Measurements from ENCODE around the gene TC2N. TPM values are rescaled to one million over a fixed set of nuclear protein-coding genes. Genes with fewer than 3 reads are reported as not detected.

Gene TC2N
- total RNA-seq (7.6 TPM), polyA plus RNA-seq (ENCODE audit: insufficient read depth in 1 of 8, insufficient read length in 8 of 8, low replicate concordance in 1 of 8) (1 to 10 TPM; 1.9 to 8.6 (median 5.5) TPM)
- long read RNA-seq, donor 1, full-length matches to known transcripts, result 1 of 1 reads
- long read RNA-seq, donor 1, partial matches to known transcripts, result 0 of 1 reads
- long read RNA-seq, donor 1, other reads (novel, unspliced or antisense), result 0 of 1 reads
- long read RNA-seq, donor 2, partial matches to known transcripts, result 0 of 2 reads
- long read RNA-seq, donor 2, other reads (novel, unspliced or antisense), result 0 of 2 reads
- long read RNA-seq, donor 3, result 0 reads
- long read RNA-seq, donor 4, result 0 reads
- long read RNA-seq, donor 5, result 0 reads
- long read RNA-seq, donor 6, result 0 reads
- long read RNA-seq, donor 7, result 0 reads
- long read RNA-seq, donor 8, result 0 reads
- long read RNA-seq, donor 9, result 0 reads
- long read RNA-seq, donor 10, full-length matches to known transcripts, result 1 of 1 reads
- long read RNA-seq, donor 10, partial matches to known transcripts, result 0 of 1 reads
- long read RNA-seq, donor 10, other reads (novel, unspliced or antisense), result 0 of 1 reads
- long read RNA-seq, donor 11, partial matches to known transcripts, result 0 of 1 reads
- long read RNA-seq, donor 11, other reads (novel, unspliced or antisense), result 0 of 1 reads

DNA sequence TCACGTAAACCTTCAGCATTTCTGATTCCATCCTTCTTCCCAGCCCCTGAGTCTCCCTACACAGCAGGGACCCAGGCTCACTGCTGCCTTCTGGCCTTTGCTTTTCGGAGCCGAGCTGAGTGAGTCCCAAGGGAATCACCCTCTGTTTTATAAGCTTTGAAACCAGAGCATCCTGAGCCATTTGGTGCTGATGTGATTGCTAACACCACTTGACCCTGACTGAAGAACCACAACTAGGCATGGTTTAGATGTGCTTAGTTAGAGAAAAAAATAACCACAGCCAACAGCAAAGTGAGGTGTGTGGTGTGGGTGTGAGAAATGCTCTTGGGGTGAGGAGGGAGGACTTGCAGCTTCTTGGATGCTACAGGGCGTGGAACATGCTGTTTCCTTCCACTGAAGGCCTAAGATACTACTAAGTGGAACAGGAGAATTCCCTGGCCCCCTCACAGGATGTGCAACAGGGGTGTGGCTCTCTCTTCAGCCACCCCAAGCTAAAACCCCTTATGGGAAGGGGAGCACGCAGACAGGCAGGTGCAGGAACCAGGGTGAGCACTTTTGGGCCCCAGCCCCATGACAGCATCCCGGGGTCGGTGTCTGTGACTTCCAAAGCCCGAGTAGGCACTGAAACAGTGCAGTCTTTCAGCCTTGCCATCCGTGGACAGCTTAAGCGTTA lies at the start of gene TC2N:
TSS of gene TC2N (minus strand) at position 221 of the 673 bp plus-strand sequence. CDS start 53,767 bp downstream, outside the sequence.
- no peaks in the 10 kb centered on the region for H3K27me3 ChIP-seq (ENCODE audit: control insufficient read depth, insufficient read depth, low read length)
- H3K36me3 ChIP-seq (ENCODE audit: control insufficient read depth, insufficient read depth, low read length), result peaks cover 28% of the 10 kb centered on the region
- H3K9me3 ChIP-seq (replicated peaks; ENCODE audit: control insufficient read depth, low read depth, low read length), result no peaks in the 10 kb centered on the region
- no peak within 1 kb of the TSS for H3K27ac ChIP-seq (ENCODE audit: low read length)
- no peak within 1 kb of the TSS for H3K4me3 ChIP-seq (ENCODE audit: low read length)
- no peak for DNase-seq
- WGBS (ENCODE audit: insufficient coverage), result 91% methylated on average over 7 of the region's 10 CpGs
- H3K4me1 ChIP-seq (ENCODE audit: control insufficient read depth, insufficient read depth, low read length), result peaks cover 8% of the 10 kb centered on the region

DNA sequence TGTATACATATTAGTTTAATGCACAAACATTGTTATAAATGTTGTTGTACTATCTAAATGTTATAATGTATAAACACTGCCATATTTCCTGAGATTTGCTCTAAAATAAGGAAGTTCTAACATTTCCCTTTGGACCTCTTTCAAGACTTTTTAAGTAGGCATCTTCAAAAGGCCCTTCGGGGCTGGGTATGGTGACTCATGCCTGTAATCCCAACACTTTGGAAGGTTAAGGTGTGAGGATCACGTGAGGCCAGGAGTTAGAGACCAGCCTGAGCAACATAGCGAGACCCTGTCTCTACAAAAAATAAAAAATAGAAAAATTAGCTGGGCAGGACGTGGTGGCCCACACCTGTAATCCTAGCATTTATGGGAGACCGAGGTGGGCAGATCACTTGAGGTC lies 44.7 kb upstream of the TC2N start:
- H3K27me3 ChIP-seq (ENCODE audit: control insufficient read depth, insufficient read depth, low read length), result no peaks in the 10 kb centered on the region
- DNase-seq, result no peak
- no peaks in the 10 kb centered on the region for H3K4me1 ChIP-seq (ENCODE audit: control insufficient read depth, insufficient read depth, low read length)
- no peaks in the 10 kb centered on the region for H3K9me3 ChIP-seq (replicated peaks; ENCODE audit: control insufficient read depth, low read depth, low read length)
- no peak overlapping the region for H3K27ac ChIP-seq (ENCODE audit: low read length)
- no peaks in the 10 kb centered on the region for H3K36me3 ChIP-seq (ENCODE audit: control insufficient read depth, insufficient read depth, low read length)
- no peak overlapping the region for H3K4me3 ChIP-seq (ENCODE audit: low read length)
- WGBS (ENCODE audit: insufficient coverage), result 100% methylated on average over 2 of the region's 5 CpGs

DNA sequence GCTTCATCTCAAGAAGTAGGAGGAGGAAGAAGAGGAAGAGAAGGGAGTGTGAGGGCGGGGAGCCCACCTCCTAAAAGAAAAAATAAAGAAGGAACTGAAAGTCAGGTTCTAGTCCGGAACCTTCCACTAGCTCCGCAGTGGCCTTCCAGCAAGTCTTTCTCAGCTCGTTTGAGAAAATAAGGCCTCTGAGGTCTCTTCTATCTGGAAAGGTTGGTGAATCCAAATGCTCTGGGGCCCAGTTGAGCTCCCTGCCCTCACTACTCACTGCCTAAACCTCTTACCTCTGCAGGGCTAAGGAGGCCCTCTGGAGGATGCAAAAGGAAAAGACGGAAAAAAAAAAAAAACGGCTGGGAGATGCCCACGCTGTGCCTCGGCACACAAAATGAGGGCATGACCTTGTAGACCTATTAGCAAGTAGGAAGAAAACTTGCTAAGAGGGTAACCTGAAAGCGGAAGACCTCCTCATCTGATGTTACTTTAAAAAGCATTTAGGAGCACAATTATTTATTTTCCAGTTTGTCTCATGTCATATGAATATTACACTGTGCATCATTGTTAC lies 44.2 kb upstream of the TC2N start:
- no peak overlapping the region for H3K4me3 ChIP-seq (ENCODE audit: low read length)
- no peak for DNase-seq
- no peaks in the 10 kb centered on the region for H3K36me3 ChIP-seq (ENCODE audit: control insufficient read depth, insufficient read depth, low read length)
- H3K4me1 ChIP-seq (ENCODE audit: control insufficient read depth, insufficient read depth, low read length), result no peaks in the 10 kb centered on the region
- no peaks in the 10 kb centered on the region for H3K9me3 ChIP-seq (replicated peaks; ENCODE audit: control insufficient read depth, low read depth, low read length)
- WGBS (ENCODE audit: insufficient coverage), result 50% methylated on average over 2 of the region's 9 CpGs
- no peaks in the 10 kb centered on the region for H3K27me3 ChIP-seq (ENCODE audit: control insufficient read depth, insufficient read depth, low read length)
- H3K27ac ChIP-seq (ENCODE audit: low read length), result no peak overlapping the region

GRCh38 chr14:91910196-91910595 lies 42.9 kb upstream of the TC2N start:
- Histone ChIP-seq H3K9me3 (replicated peaks; ENCODE audit: control insufficient read depth, low read depth, low read length) (no peaks in the 10 kb centered on the region), H3K27me3 (ENCODE audit: control insufficient read depth, insufficient read depth, low read length) (no peaks in the 10 kb centered on the region), H3K36me3 (ENCODE audit: control insufficient read depth, insufficient read depth, low read length) (no peaks in the 10 kb centered on the region), H3K27ac (ENCODE audit: low read length) (no peak overlapping the region), H3K4me1 (ENCODE audit: control insufficient read depth, insufficient read depth, low read length) (no peaks in the 10 kb centered on the region), H3K4me3 (ENCODE audit: low read length) (no peak overlapping the region)
- WGBS (ENCODE audit: insufficient coverage), result no CpG with 5 or more reads among the region's 9 CpGs
- DNase-seq, result no peak

GRCh38 chr14:91906374-91906773 lies 39.0 kb upstream of the TC2N start:
- Histone ChIP-seq H3K4me3 (ENCODE audit: low read length) (no peak overlapping the region), H3K36me3 (ENCODE audit: control insufficient read depth, insufficient read depth, low read length) (no peaks in the 10 kb centered on the region), H3K4me1 (ENCODE audit: control insufficient read depth, insufficient read depth, low read length) (peaks cover 10% of the 10 kb centered on the region), H3K27me3 (ENCODE audit: control insufficient read depth, insufficient read depth, low read length) (no peaks in the 10 kb centered on the region), H3K27ac (ENCODE audit: low read length) (no peak overlapping the region), H3K9me3 (replicated peaks; ENCODE audit: control insufficient read depth, low read depth, low read length) (no peaks in the 10 kb centered on the region)
- 100% methylated on average over 1 of the region's 2 CpGs for WGBS (ENCODE audit: insufficient coverage)
- no peak for DNase-seq

GRCh38 chr14:91904956-91905645 lies 37.8 kb upstream of the TC2N start:
- H3K4me1 ChIP-seq (ENCODE audit: control insufficient read depth, insufficient read depth, low read length), result peaks cover 20% of the 10 kb centered on the region
- no peaks in the 10 kb centered on the region for H3K9me3 ChIP-seq (replicated peaks; ENCODE audit: control insufficient read depth, low read depth, low read length)
- H3K4me3 ChIP-seq (ENCODE audit: low read length), result no peak overlapping the region
- no peaks in the 10 kb centered on the region for H3K36me3 ChIP-seq (ENCODE audit: control insufficient read depth, insufficient read depth, low read length)
- H3K27me3 ChIP-seq (ENCODE audit: control insufficient read depth, insufficient read depth, low read length), result no peaks in the 10 kb centered on the region
- DNase-seq, result no peak
- 68% methylated on average over 4 of the region's 9 CpGs for WGBS (ENCODE audit: insufficient coverage)
- no peak overlapping the region for H3K27ac ChIP-seq (ENCODE audit: low read length)

GRCh38 chr14:91904483-91904882 lies 37.1 kb upstream of the TC2N start:
- WGBS (ENCODE audit: insufficient coverage), result 80% methylated on average over 4 of the region's 8 CpGs

DNA sequence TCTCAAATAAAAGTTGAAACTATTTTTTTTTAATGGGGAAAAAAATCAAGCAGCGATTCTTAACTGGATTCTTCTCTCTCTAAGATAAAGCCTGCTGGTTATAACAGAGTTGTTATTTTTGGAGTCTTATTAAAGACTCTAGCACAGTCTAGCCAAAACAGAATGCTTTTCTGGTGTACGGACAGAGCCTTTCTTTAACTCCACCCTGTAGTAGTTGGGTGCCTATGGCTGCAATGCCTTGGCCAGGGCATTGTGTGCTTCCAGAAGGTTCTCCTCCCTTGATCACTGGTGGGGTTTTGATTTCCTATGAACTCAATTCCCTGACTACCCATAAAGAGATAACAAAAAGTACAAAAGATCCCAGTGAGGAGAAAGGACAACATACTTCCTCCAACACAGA lies 35.7 kb upstream of the TC2N start:
- Histone ChIP-seq H3K27me3 (ENCODE audit: control insufficient read depth, insufficient read depth, low read length) (no peaks in the 10 kb centered on the region), H3K4me1 (ENCODE audit: control insufficient read depth, insufficient read depth, low read length) (peaks cover 35% of the 10 kb centered on the region), H3K27ac (ENCODE audit: low read length) (no peak overlapping the region), H3K9me3 (replicated peaks; ENCODE audit: control insufficient read depth, low read depth, low read length) (no peaks in the 10 kb centered on the region), H3K36me3 (ENCODE audit: control insufficient read depth, insufficient read depth, low read length) (no peaks in the 10 kb centered on the region), H3K4me3 (ENCODE audit: low read length) (no peak overlapping the region)
- no peak for DNase-seq
- no CpG with 5 or more reads among the region's 2 CpGs for WGBS (ENCODE audit: insufficient coverage)

More at GRCh38 chr14:91904483-91904882, 37.1 kb upstream of the TC2N start:
- H3K27ac ChIP-seq (ENCODE audit: low read length), result no peak overlapping the region
- H3K27me3 ChIP-seq (ENCODE audit: control insufficient read depth, insufficient read depth, low read length), result no peaks in the 10 kb centered on the region
- H3K4me3 ChIP-seq (ENCODE audit: low read length), result no peak overlapping the region
- DNase-seq, result no peak
- H3K4me1 ChIP-seq (ENCODE audit: control insufficient read depth, insufficient read depth, low read length), result peaks cover 25% of the 10 kb centered on the region
- no peaks in the 10 kb centered on the region for H3K9me3 ChIP-seq (replicated peaks; ENCODE audit: control insufficient read depth, low read depth, low read length)
- H3K36me3 ChIP-seq (ENCODE audit: control insufficient read depth, insufficient read depth, low read length), result no peaks in the 10 kb centered on the region

GRCh38 chr14:91902336-91902735 lies 35.0 kb upstream of the TC2N start:
- Histone ChIP-seq H3K27me3 (ENCODE audit: control insufficient read depth, insufficient read depth, low read length) (no peaks in the 10 kb centered on the region), H3K4me1 (ENCODE audit: control insufficient read depth, insufficient read depth, low read length) (peaks cover 42% of the 10 kb centered on the region), H3K27ac (ENCODE audit: low read length) (no peak overlapping the region), H3K4me3 (ENCODE audit: low read length) (no peak overlapping the region), H3K36me3 (ENCODE audit: control insufficient read depth, insufficient read depth, low read length) (no peaks in the 10 kb centered on the region), H3K9me3 (replicated peaks; ENCODE audit: control insufficient read depth, low read depth, low read length) (no peaks in the 10 kb centered on the region)
- WGBS (ENCODE audit: insufficient coverage), result 40% methylated on average over 1 of the region's 3 CpGs
- no peak for DNase-seq

Data from muscle of leg (tissue), 16 donors.